H9 (cell line): ENCODE results near the gene MGLL. TPM values are rescaled to one million over a fixed set of nuclear protein-coding genes. Genes with fewer than 3 reads are reported as not detected.
A peak's percentile ranks its signal among the peaks of the same experiment; 100 is the strongest.

ENCODE experiments used
- DNase-seq: peaks from one replicate; pipeline ENCODE4 v3.0.0-alpha.2; 2017
- H2AFZ ChIP-seq: one replicate; pipeline ENCODE4 v1.6.1; 2013; ENCODE audit warnings: mild to moderate bottlenecking, low read length, control low read depth, moderate library complexity
- H2AK5ac ChIP-seq: 2 replicates; pipeline ENCODE4 v1.6.1; 2013; ENCODE audit warnings: low read length, control low read depth, mixed read lengths; ENCODE audit not compliant: insufficient read length
- H2BK120ac ChIP-seq: one replicate; pipeline ENCODE4 v1.6.1; 2013; ENCODE audit warnings: low read depth, mild to moderate bottlenecking, low read length, control low read depth, inconsistent platforms; ENCODE audit not compliant: poor library complexity, severe bottlenecking
- H2BK12ac ChIP-seq: 2 replicates; pipeline ENCODE4 v1.6.1; 2013; ENCODE audit warnings: low read length, control low read depth, mixed read lengths, low read depth; ENCODE audit not compliant: insufficient read length
- H2BK15ac ChIP-seq: 2 replicates; pipeline ENCODE4 v1.6.1; 2013; ENCODE audit warnings: low read depth, low read length, control low read depth
- H2BK20ac ChIP-seq: one replicate; pipeline ENCODE4 v1.6.1; 2013; ENCODE audit warnings: low read depth, mild to moderate bottlenecking, low read length, control low read depth, inconsistent platforms; ENCODE audit not compliant: poor library complexity, severe bottlenecking
- H2BK5ac ChIP-seq: 2 replicates; pipeline ENCODE4 v1.6.1; 2013; ENCODE audit warnings: low read length, control low read depth, mixed read lengths; ENCODE audit not compliant: insufficient read length
- H3K14ac ChIP-seq: 2 replicates; pipeline ENCODE4 v1.6.1; 2013; ENCODE audit warnings: low read length, control low read depth; ENCODE audit not compliant: insufficient read depth
- H3K18ac ChIP-seq: 2 replicates; pipeline ENCODE4 v1.6.1; 2013; ENCODE audit warnings: low read depth, mild to moderate bottlenecking, mixed read lengths, low read length, control low read depth; ENCODE audit not compliant: insufficient read length
- H3K23ac ChIP-seq: 2 replicates; pipeline ENCODE4 v1.6.1; 2013; ENCODE audit warnings: low read length, control low read depth, mixed read lengths, low read depth; ENCODE audit not compliant: insufficient read length
- H3K23me2 ChIP-seq: 2 replicates; pipeline ENCODE4 v1.6.1; 2013; ENCODE audit warnings: low read depth, mild to moderate bottlenecking, mixed read lengths, low read length, control low read depth; ENCODE audit not compliant: insufficient read length, poor library complexity, severe bottlenecking
- H3K27ac ChIP-seq: 2 replicates; pipeline ENCODE4 v1.5.1; 2013; ENCODE audit warnings: low read length, control low read depth, mixed read lengths, low read depth; ENCODE audit not compliant: insufficient read length
- H3K27me3 ChIP-seq: 2 replicates; pipeline ENCODE4 v1.6.1; 2013; ENCODE audit warnings: low read length, control low read depth, inconsistent platforms; ENCODE audit not compliant: insufficient read depth
- H3K4ac ChIP-seq: 2 replicates; pipeline ENCODE4 v1.6.1; 2013; ENCODE audit warnings: low read depth, mild to moderate bottlenecking, control low read depth, inconsistent platforms, low read length, moderate library complexity
- H3K4me1 ChIP-seq: 2 replicates; pipeline ENCODE4 v1.6.1; 2013; ENCODE audit warnings: low read length, control low read depth, inconsistent platforms; ENCODE audit not compliant: insufficient read depth
- H3K4me2 ChIP-seq: 2 replicates; pipeline ENCODE4 v1.6.1; 2013; ENCODE audit warnings: low read length, control low read depth, mixed read lengths; ENCODE audit not compliant: insufficient read length, insufficient read depth
- H3K56ac ChIP-seq: 2 replicates; pipeline ENCODE4 v1.6.1; 2013; ENCODE audit warnings: low read depth, mild to moderate bottlenecking, mixed read lengths, low read length, control low read depth; ENCODE audit not compliant: insufficient read length
- H3K79me1 ChIP-seq: 2 replicates; pipeline ENCODE4 v1.6.1; 2013; ENCODE audit warnings: low read depth, mild to moderate bottlenecking, moderate library complexity, low read length, control low read depth, inconsistent platforms; ENCODE audit not compliant: insufficient read depth, poor library complexity, severe bottlenecking
- H3K79me2 ChIP-seq: 2 replicates; pipeline ENCODE4 v1.6.1; 2013; ENCODE audit warnings: low read length, control low read depth, inconsistent platforms; ENCODE audit not compliant: insufficient read depth
- H3K9ac ChIP-seq: 2 replicates; pipeline ENCODE4 v1.6.1; 2013; ENCODE audit warnings: low read length, control low read depth, mixed read lengths; ENCODE audit not compliant: insufficient read length; ENCODE audit errors: extremely low read depth
- H3K9me3 ChIP-seq: one replicate; pipeline ENCODE4 v1.6.1; 2013; ENCODE audit warnings: low read depth, low read length, inconsistent platforms; ENCODE audit not compliant: control insufficient read depth
- H3T11ph ChIP-seq: one replicate; pipeline ENCODE4 v1.6.1; 2013; ENCODE audit warnings: mild to moderate bottlenecking, low read length, control low read depth, inconsistent platforms
- H4K20me1 ChIP-seq: one replicate; pipeline ENCODE4 v1.6.1; 2013; ENCODE audit not compliant: control insufficient read depth, insufficient read length, insufficient read depth
- H4K5ac ChIP-seq: 2 replicates; pipeline ENCODE4 v1.6.1; 2013; ENCODE audit warnings: low read depth, mild to moderate bottlenecking, mixed read lengths, low read length, control low read depth; ENCODE audit not compliant: insufficient read length
- H4K8ac ChIP-seq: replicated peaks from 2 replicates; pipeline ENCODE4 v1.6.1; 2013; ENCODE audit warnings: low read length, control low read depth, mixed read lengths, low read depth; ENCODE audit not compliant: insufficient read length
- H4K91ac ChIP-seq: 2 replicates; pipeline ENCODE4 v1.6.1; 2013; ENCODE audit warnings: low read depth, mild to moderate bottlenecking, moderate library complexity, mixed read lengths, low read length, control low read depth; ENCODE audit not compliant: insufficient read length
- H3K27ac Mint-ChIP-seq, 3 experiments: 2 replicates in 2 of 3; 3 replicates in 1 of 3; pipeline ENCODE4 v1.8.0; 2020 to 2021; ENCODE audit warnings: mixed read lengths in 3 of 3, mild to moderate bottlenecking in 1 of 3, moderate library complexity in 1 of 3
- H3K27me3 Mint-ChIP-seq: 2 replicates; pipeline ENCODE4 v1.8.0; 2021; ENCODE audit warnings: low read depth, mild to moderate bottlenecking, moderate library complexity, mixed read lengths
- H3K36me3 Mint-ChIP-seq, 3 experiments: 2 replicates in 2 of 3; 3 replicates in 1 of 3; pipeline ENCODE4 v1.8.0; 2020 to 2021; ENCODE audit warnings: low read depth in 3 of 3, mixed read lengths in 3 of 3; ENCODE audit not compliant: insufficient read depth in 1 of 3
- H3K4me1 Mint-ChIP-seq, 2 experiments: 2 replicates each; pipeline ENCODE4 v1.8.0; 2020; ENCODE audit warnings: mixed read lengths in 2 of 2
- H3K4me3 Mint-ChIP-seq, 2 experiments: 2 replicates in 1 of 2; 3 replicates in 1 of 2; pipeline ENCODE4 v1.8.0; 2020 to 2021; ENCODE audit warnings: mild to moderate bottlenecking in 2 of 2, mixed read lengths in 2 of 2, moderate library complexity in 1 of 2
- H3K9me3 Mint-ChIP-seq, 2 experiments: 2 replicates in 1 of 2; 3 replicates in 1 of 2; pipeline ENCODE4 v1.8.0; 2020; ENCODE audit warnings: mild to moderate bottlenecking in 2 of 2, mixed read lengths in 2 of 2, moderate library complexity in 1 of 2
- WGBS: extraction: QIAGEN DNeasy Blood & Tissue Kit; methylation state at CpG from one replicate; pipeline ENCODE4 v1.1.7; 2013; ENCODE audit warnings: missing lambda C conversion rate, low lambda C conversion rate, mixed read lengths; ENCODE audit not compliant: insufficient read length; ENCODE audit errors: extremely low coverage; 5-methylcytosine and 5-hydroxymethylcytosine counted together
- total RNA-seq: library from RNA; stranded (reverse); gene quantifications from 2 replicates; pipeline ENCODE4 v1.2.1, GENCODE V29; 2021
- TF ChIP-seq, protein P1 (sequence below): fragments of 200-600 bp; sonication (generic); conservative IDR thresholded peaks from 3 replicates; pipeline ENCODE4 v1.8.0; 2021; ENCODE audit warnings: antibody characterized with exemption, mild to moderate bottlenecking

MGLL gene
- total RNA-seq, 1 experiment from 2014 or later: 0.11 TPM

DNA sequence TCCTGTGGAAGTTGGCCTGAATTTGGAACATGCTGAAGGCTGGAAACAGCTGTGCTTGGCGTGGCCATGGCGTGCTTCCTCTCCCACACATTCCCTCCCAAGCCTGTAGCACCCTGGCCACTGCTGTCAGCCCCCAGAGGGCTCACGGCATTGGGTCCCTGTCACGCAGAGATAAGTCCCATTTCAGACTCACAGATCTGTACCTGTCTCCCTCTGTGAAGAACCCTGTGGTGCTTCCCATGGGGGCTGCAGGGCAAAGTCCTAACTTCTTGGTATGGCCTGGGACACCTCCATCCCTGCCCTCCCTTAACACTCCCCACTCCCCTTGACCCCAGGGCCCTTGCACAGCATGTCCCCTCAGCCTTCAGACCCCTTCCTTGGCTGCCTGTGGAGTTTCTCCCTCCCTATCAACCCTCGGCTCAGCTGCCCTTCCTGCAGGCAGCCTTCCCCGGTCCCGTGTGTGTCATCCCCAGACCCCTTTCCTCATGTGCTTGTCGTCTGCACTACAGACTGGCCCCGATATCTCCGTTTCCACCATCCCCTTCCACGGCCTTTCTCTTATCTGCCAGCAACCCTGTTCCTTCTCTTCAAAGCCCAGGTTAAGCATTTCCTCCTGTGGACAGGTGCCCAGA lies 120.9 kb downstream of the MGLL start:
- no peaks in the 10 kb centered on the region for H3K9me3 ChIP-seq
- Mint-ChIP-seq H3K4me1 (peaks cover 3 to 16% of the 10 kb centered on the region in 2 experiments), H3K36me3 (0 out of 7 replicates have a peak, but pooled peaks cover 0 to 6% (median 2%) of the 10 kb centered on the region in 3 experiments), H3K27ac (peak overlapping the region in 1 of 3 experiments; percentile 50; a peak in 2 of 7 replicates), H3K4me3 (no peak overlapping the region), H3K9me3 (peaks cover 3 to 10% of the 10 kb centered on the region in 2 experiments), H3K27me3 (no peaks in the 10 kb centered on the region)
- no peaks in the 10 kb centered on the region for H3K79me2 ChIP-seq
- H3K4ac ChIP-seq: no peak overlapping the region
- no peak overlapping the region for H3K4me2 ChIP-seq
- no peak overlapping the region for H2BK12ac ChIP-seq
- H3K18ac ChIP-seq: no peak overlapping the region
- H3K27ac ChIP-seq: no peak overlapping the region
- H2BK20ac ChIP-seq: no peak overlapping the region
- H3K79me1 ChIP-seq: no peaks in the 10 kb centered on the region
- H4K8ac ChIP-seq: no peak overlapping the region
- no peaks in the 10 kb centered on the region for H4K20me1 ChIP-seq
- H3K9ac ChIP-seq: no peak overlapping the region
- H2BK15ac ChIP-seq: no peak overlapping the region
- no peaks in the 10 kb centered on the region for H3K4me1 ChIP-seq
- no peaks in the 10 kb centered on the region for H3K27me3 ChIP-seq
- H3K56ac ChIP-seq: no peak overlapping the region
- no peak overlapping the region for H2BK120ac ChIP-seq
- no peak overlapping the region for H2AFZ ChIP-seq
- no peak for DNase-seq
- TF ChIP-seq, protein P1, sequence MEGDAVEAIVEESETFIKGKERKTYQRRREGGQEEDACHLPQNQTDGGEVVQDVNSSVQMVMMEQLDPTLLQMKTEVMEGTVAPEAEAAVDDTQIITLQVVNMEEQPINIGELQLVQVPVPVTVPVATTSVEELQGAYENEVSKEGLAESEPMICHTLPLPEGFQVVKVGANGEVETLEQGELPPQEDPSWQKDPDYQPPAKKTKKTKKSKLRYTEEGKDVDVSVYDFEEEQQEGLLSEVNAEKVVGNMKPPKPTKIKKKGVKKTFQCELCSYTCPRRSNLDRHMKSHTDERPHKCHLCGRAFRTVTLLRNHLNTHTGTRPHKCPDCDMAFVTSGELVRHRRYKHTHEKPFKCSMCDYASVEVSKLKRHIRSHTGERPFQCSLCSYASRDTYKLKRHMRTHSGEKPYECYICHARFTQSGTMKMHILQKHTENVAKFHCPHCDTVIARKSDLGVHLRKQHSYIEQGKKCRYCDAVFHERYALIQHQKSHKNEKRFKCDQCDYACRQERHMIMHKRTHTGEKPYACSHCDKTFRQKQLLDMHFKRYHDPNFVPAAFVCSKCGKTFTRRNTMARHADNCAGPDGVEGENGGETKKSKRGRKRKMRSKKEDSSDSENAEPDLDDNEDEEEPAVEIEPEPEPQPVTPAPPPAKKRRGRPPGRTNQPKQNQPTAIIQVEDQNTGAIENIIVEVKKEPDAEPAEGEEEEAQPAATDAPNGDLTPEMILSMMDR: no peak
- no peak overlapping the region for H3T11ph ChIP-seq
- no peaks in the 10 kb centered on the region for H3K23me2 ChIP-seq
- no peak overlapping the region; the same call in 1 of the 2 replicates for H3K14ac ChIP-seq
- H3K23ac ChIP-seq: no peak overlapping the region
- no peak overlapping the region for H2AK5ac ChIP-seq
- H2BK5ac ChIP-seq: no peak overlapping the region
- no CpG with 5 or more reads among the region's 11 CpGs for WGBS
- H4K91ac ChIP-seq: no peak overlapping the region
- H4K5ac ChIP-seq: no peak overlapping the region
